HG03457 (cell line): ENCODE measurements around the gene OR4D9.

ENCODE experiments used
- ATAC-seq: cut with Tn5 transposase; IDR thresholded peaks from one replicate; pipeline ENCODE4 v1.9.1; 2021; ENCODE audit warnings: moderate number of reproducible peaks; ENCODE audit not compliant: unreplicated experiment

Gene OR4D9

DNA sequence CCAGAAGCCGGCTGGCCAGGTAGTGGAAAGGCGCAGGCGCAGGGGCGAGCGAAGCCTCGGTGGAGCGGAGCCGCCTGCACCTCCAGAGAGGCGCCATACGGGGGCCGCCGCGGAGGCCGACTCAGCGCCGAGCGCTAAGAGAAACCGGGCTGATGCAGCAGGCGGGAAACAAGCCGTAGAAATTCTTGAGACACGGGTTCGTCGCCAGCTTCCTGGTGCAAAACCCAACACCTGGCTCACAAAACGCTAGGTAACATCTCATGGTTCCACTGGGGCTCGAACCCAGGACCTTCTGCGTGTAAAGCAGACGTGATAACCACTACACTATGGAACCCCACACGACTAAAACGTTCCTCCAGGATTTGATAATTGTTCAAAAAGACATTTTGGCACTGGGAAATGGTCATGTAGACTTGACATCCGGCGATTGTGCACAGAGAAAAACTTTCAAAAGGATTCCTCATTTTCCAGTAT, 39.1 kb downstream of the OR4D9 start:
- peak; percentile 86 for ATAC-seq

DNA sequence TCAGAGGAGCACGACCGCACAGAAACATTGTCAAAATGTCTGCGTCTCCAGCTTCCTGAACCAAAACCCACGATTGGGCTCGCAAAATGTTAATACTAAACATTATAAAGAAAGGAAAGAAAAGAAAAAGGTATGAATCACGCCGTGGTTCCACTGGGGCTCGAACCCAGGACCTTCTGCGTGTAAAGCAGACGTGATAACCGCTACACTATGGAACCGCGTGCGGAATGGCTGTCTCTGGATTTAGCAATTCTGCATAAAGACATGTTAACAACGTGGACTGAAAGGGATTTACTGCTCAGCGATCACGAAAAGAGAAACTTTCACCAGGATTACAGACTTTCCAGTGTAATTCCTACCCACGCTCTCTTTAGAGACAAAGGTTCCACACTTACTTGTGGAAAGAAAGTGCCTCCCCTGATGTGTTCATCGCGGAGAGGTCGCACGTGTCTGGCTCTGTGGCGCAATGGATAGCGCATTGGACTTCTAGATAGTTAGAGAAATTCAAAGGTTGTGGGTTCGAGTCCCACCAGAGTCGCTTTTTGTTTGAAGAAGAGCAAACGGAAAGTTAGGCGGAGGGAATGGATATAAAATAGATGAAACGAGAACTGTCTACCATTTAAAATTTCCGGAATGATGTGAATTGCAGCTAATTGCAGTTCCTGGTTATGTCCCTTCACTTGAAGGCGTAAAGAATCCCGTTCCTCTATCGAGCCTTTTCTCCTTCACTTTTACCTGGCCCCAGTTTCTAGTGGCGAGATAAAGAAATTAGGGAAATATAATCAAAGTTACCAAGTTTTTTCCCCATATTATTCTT, 39.7 kb downstream of the OR4D9 start:
- peak; percentile 30 for ATAC-seq

DNA sequence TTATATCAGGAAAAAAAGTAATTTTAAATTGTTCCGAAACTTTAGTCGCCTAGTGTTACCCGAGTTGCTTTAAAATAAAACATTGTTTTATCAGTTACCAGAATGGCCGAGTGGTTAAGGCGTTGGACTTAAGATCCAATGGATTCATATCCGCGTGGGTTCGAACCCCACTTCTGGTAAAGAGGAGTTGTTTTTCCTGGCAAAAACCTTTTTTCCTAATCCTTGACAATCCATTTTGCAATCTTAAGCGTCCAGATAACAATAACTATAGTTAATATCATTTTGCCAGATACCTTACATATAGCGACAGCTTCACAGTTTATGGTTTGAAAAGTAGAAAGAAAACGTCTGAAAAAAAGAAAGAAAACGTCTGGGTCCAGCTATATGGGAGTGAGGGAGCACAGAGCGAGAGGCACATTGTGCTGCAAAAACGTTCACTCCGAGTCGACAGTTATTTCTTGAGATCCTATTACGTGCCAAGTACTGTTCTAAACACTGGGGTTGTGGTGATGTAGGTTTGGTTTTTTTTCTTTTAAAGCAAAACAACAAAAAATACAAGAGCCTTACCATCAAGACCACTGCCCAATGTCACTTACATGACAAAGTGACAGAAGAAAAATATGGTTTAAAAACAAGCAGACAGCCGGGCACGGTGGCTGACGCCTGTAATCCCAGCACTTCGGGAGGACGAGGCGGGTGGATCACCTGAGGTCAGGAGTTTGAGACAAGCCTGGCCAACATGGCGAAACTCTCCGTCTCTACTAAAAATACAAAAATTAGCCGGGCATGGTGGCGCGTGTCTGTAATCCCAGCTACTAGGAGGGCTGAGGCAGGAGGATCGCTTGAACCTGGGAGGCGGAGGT, 40.6 kb downstream of the OR4D9 start:
- ATAC-seq, result no peak

DNA sequence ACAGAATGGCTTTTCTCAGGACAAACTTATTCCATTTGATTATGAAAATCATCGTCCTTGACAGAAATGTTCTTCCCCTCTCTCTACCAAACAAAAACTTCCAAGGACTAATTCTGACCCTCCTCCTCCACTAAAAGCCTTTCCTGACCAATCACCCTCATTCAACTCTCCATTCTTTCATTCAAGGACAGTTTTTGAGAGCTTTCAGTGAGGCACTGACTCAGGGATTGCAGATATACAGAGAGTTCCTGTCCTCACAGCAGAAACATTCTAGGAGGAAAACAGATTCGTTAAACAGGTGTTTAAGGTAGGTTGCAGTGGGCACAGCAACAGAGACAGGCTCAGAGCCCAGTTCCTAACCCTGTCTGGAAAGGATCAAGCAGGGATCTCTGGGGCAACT, 41.5 kb downstream of the OR4D9 start:
- ATAC-seq, result no peak

DNA sequence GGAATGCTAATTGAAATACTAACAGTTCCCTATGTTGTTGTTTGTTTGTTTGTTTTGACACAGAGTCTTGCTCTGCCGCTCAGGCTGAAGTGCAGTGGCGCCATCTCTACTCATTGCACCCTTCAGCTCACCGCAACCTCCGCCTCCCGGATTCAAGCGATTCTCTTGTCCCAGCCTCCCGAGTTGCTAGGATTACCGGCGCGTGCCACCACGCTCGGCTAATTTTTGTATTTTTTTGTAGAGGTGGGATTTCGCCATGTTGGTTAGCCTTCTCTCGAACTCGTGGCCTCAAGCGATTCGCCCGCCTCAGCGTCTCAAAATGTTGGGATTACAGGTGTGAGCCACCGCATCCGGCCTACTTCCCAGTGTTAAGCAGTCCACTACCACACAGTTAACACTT, 42.0 kb downstream of the OR4D9 start:
- ATAC-seq, result no peak

DNA sequence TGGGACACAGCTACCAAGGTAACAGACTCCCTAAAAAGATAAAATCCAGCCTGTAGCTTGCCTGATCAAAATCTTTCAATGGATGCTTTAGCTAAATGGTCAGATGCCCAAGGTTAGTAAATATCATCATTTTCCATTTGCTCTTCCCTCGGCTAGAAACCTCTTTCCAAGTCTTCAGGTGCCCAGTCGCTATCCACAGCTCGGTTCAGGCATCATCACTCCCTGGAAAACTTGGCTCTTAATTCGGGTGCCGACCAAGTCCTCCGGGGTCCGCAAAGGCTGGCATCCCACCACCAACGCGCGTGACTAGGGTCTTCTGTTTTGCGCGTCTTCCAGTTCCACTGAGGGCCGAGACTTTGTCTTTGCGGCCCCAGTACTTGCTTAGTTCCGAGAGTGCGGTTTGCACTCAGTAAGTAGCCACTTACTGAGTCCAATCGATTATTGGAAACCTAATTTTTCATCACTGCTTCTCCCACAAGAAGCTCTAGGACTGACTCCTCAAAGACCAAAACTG, 44.3 kb downstream of the OR4D9 start:
- no peak for ATAC-seq

DNA sequence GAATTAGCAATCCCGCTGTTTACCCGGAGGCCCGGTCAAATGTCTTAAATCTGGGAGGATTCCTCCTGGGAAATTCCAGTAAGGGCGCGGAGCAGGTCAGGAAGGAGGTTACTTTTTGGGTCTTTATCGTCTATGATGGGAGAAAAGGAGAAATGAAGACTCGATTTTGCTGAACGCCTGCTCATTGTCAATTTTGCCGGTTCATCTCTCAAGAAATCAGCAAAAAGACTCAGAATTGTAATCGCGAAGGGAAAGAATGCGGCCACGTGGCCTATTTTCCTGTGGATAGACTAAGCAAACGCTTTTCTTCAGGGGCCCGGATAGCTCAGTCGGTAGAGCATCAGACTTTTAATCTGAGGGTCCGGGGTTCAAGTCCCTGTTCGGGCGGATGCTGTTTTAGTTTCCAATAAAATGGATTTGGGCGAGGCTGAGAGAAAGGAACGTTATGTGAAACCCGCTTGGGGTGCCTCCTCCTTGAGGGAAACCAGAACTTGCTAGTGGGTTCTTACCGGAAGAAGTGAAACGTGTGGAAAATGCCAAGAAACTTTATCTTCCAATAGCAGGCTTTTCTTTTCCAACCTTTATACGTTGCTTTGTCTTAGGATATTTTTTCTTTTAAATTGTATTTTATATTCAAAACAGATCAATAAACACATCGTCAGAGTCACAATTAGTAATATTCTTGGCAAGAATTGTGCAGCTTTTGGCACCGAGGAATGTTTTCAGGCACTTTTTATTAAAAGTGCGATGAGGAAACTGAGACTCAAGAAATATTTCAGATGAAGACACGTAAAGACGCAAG, 45.0 kb downstream of the OR4D9 start:
- no peak for ATAC-seq

DNA sequence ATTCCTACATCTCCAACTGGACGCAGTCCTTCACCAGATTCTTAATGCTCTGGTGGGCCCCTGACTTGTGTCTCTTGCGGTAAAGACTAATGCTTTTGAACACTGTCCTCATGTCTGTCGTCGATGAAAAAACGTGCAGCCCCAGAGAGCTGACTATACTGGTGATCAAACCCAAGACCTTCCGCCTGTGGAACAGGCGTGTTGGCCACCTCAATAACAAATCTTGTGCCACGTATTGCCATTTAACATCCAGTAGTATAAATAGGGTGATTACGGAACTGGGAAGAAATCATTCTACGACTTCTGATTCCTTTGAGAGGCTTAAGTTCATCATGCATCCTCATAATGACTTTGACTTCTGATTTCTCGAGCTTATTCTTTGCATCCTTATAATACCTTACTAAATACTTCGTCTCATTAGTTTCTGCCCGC, 45.6 kb downstream of the OR4D9 start:
- no peak for ATAC-seq

DNA sequence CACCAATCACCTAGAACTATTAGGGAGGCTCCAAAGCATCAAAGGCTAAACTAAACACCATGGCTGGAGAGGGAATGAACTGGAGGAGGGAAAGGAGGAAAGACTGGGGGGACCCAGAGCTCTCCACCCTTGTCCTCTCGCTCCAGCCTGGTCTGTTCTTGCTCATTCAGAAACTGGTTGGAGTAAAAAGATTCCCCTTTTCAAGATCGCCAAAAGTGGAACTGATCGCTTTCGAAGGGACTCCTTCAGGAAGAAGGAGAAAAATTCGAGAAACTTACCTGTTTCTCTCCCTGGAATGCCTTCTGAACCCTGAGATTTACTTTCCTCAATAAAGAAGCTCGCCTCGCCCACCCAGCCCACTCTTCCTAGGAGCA, 46.9 kb downstream of the OR4D9 start:
- ATAC-seq, result no peak

DNA sequence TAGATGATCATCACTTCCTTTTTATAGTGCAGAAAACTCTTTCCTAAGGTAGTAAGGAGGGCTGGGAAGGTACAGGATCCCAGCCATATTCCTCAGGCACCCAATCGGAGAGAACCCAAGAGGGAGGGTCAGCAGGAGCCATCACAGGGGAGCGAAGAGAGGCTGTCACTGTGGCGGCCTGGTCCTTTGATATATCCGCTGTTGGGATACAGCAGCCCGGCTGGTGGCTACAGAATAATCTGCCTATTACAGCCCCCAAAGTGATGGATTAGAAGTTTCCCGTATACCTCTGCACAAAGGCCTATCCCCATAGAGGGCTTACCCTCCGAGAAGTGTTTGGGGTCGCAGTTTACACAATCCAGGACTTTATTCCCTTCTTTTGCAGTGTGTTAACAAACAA, 48.5 kb downstream of the OR4D9 start:
- no peak for ATAC-seq

DNA sequence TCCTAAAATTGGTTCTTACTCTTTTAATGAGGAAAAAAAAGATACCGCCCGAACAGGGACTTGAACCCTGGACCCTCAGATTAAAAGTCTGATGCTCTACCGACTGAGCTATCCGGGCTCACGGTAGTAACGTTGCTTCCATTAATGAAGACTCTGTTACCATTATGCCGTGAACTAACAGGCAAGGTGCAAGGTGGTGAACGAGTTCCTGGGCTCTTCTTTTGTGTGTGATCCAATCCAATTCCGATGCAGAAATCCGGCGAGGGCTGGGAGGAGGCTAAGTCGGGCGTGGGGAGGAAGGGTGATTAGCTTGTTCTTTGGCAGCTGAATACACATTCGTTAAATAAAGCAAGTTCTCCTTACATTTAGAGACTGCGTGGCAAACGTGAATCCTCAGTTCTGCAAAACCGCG, 49.0 kb downstream of the OR4D9 start:
- ATAC-seq, result no peak

DNA sequence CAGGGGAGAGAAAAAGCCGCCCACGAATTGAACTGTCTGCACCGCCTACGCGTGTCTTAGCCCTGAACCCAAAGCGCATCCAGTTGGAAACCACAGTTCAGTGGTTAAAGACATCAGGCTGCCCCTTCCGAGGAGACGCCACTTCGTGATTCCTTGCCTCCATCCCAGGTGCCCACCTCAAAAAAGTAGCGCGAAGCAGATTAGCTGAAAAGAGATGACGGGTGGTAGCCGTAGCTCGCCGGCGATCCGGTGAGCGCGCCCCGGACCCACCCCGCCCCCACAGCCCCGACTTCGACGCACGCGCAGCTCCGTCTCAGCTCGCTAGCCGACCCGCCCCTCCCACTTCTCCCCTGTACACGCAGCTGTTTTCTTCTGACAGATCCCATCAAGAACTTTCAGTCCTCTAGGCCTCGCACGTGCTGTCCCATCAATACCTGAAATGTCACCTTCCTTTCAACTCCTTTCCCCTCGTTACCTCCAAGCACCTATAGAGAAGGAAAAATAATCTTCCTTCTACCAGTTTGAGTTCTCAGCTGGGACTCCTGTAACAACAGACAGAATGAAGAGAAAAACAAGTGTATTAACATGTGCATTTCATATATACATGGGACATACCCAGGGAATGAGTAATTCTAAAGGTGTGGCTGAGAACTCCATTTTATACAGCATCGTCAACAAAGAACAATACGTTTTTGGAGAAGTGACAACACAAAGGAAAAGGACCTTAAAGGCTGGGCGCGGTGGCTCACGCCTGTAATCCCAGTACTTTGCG, 49.5 kb downstream of the OR4D9 start:
- ATAC-seq, result peak; percentile 32

DNA sequence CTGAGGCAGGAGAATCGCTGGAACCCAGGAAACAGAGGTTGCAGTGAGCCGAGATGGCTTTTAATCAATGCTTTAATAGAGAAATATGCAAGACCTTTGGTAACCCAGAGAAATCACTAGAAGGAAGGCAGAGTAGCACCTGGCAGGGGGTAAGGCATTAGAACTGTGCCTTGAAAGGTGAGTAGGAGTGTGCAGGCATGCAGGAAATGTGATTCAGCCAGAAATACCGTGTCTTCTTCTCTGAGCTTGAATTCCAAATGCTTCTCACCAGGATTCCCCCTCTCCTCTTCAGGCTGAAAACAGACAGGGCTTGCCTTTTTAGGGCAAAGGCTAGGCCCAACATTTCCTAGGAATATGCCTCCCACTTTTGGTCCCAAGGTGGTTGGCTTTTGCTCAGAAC, 51.0 kb downstream of the OR4D9 start:
- no peak for ATAC-seq
